HG02981 (cell line): Measurements from ENCODE around the gene CYP17A1.
"Not testable (repeated sequence)": the region's sequence is repeated elsewhere in the genome, so short reads cannot be mapped to it uniquely, and the experiment has no call there.

ENCODE experiments used
- ATAC-seq: cut with Tn5 transposase; IDR thresholded peaks from one replicate; pipeline ENCODE4 v1.9.1; 2021; ENCODE audit warnings: mild to moderate bottlenecking, moderate library complexity; ENCODE audit not compliant: unreplicated experiment

Gene CYP17A1

GRCh38 chr10:102837230-102837721 is at the start of gene CYP17A1:
Gene CYP17A1, minus strand, starts transcription at chr10:102837413. Its CDS starts 52 bp downstream, at chr10:102837361.
- ATAC-seq = no peak

- no peak for ATAC-seq
Observed at GRCh38 chr10:102880256-102880655, 43.0 kb upstream of the CYP17A1 start.

GRCh38 chr10:102878629-102879028 is 41.4 kb upstream of the CYP17A1 start:
- ATAC-seq = no peak

GRCh38 chr10:102876747-102877153 is 39.5 kb upstream of the CYP17A1 start:
- ATAC-seq = no peak

GRCh38 chr10:102872163-102872562 is 35.0 kb upstream of the CYP17A1 start:
- no peak for ATAC-seq

GRCh38 chr10:102870221-102870620 is 33.0 kb upstream of the CYP17A1 start:
- no peak for ATAC-seq

GRCh38 chr10:102869258-102870198 is 32.3 kb upstream of the CYP17A1 start, which contains the start of gene AS3MT:
Gene AS3MT, plus strand, starts transcription at chr10:102869470. Its CDS starts 123 bp downstream, at chr10:102869593.
- no peak for ATAC-seq

- no peak for ATAC-seq
Observed at GRCh38 chr10:102868911-102869257, 31.7 kb upstream of the CYP17A1 start.

GRCh38 chr10:102865620-102866019 is 28.4 kb upstream of the CYP17A1 start:
- no peak for ATAC-seq

GRCh38 chr10:102863660-102864059 is 26.4 kb upstream of the CYP17A1 start:
- no peak for ATAC-seq

- no peak for ATAC-seq
Observed at GRCh38 chr10:102859911-102860310, 22.7 kb upstream of the CYP17A1 start.

GRCh38 chr10:102856758-102857424 is 19.7 kb upstream of the CYP17A1 start:
- no peak for ATAC-seq

- not testable (repeated sequence) for ATAC-seq
Observed at GRCh38 chr10:102855731-102856436, 18.7 kb upstream of the CYP17A1 start.

- not testable (repeated sequence) for ATAC-seq
Observed at GRCh38 chr10:102853237-102853636, 16.0 kb upstream of the CYP17A1 start.

GRCh38 chr10:102850025-102850518 is 12.9 kb upstream of the CYP17A1 start:
- no peak for ATAC-seq

- no peak for ATAC-seq
Observed at GRCh38 chr10:102845352-102845902, 8.2 kb upstream of the CYP17A1 start.

- ATAC-seq = not testable (repeated sequence)
Observed at GRCh38 chr10:102844190-102844776, 7.1 kb upstream of the CYP17A1 start.

GRCh38 chr10:102843139-102843538 is 5.9 kb upstream of the CYP17A1 start:
- ATAC-seq = not testable (repeated sequence)

- ATAC-seq = no peak
Observed at GRCh38 chr10:102841827-102842345, 4.7 kb upstream of the CYP17A1 start.
